ENCODE data around the gene LTBP2.
A peak's percentile ranks its signal among the peaks of the same experiment; 100 is the strongest.

The LTBP2 gene

DNA sequence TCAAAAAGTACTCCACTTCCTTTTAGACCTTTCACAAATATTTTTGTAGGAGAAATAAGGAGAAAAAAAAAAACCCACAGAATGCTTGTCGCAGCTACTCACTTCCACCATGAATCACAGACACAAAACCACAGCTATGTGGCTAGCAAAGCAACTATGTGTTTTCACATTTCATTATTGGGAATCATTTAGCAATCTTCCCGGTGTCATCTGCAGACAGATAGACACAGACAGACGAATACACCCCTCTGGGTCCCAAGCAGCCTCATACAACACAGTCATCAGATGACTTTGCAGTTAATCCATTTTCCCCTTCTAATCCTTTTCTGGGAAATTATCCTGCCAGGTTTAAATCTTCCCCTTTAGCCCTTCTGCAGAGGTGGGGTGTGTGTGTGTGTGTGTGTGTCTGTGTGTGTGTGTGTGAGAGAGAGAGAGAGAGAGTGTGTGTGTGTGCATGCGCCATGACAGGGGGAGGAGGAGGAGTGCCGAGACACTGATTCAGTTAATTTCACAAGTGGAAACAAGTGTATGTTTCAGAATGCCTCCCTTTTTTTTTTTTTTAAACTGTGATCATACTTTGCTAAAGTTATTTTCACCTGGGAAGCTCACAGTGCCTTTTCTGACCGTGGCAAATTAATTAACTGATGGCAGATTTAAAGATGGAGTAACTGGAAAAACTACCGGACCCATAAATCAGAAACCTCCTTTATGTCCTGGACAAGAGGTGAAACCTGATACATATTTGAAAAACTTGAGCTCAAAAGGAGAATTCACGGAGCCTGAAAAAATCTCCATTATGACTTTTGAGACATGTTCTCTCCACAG, 39.9 kb downstream of the LTBP2 start:
- DNase-seq (ENCODE audit: low read depth): peak; percentile 100

DNA sequence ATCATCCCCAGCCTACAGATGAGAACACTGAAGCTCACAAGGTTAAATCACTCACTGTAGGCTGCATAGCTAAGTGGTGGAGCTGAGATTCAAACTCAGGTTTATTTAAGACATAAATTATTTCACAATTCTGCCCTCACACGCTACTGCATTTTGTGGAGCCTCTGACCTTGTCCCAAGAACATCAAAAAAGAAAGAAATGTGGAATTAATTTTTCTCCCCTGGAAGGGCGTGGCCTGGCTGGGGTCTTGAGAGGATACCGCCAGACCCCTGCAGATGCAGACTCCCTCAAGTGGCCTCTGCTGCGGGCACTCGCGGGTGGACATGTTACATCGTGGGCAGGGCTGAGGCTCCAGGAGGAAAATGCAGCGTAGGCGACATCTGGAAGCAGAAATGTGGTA, 40.6 kb downstream of the LTBP2 start:
- DNase-seq (ENCODE audit: low read depth): no peak

DNA sequence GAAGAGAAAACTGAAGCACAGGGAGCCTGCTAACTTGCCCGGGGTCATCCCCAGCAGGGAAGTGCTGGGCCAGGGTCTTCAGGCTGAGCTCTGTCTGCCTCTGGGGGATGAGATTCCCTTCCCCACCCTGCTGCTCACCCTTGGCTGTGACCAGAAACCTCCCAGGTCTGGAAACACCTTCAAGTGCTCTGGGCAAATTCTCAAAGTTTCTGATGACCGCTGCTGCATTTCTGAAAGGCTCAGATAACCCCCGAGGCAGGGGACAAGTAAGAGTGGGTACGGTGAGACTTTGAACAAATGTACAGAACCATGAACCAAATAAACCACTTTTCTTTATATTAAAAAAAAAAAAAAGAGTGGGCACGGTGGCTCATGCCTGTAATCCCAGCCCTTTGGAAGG, 41.3 kb downstream of the LTBP2 start:
- DNase-seq (ENCODE audit: low read depth): no peak

DNA sequence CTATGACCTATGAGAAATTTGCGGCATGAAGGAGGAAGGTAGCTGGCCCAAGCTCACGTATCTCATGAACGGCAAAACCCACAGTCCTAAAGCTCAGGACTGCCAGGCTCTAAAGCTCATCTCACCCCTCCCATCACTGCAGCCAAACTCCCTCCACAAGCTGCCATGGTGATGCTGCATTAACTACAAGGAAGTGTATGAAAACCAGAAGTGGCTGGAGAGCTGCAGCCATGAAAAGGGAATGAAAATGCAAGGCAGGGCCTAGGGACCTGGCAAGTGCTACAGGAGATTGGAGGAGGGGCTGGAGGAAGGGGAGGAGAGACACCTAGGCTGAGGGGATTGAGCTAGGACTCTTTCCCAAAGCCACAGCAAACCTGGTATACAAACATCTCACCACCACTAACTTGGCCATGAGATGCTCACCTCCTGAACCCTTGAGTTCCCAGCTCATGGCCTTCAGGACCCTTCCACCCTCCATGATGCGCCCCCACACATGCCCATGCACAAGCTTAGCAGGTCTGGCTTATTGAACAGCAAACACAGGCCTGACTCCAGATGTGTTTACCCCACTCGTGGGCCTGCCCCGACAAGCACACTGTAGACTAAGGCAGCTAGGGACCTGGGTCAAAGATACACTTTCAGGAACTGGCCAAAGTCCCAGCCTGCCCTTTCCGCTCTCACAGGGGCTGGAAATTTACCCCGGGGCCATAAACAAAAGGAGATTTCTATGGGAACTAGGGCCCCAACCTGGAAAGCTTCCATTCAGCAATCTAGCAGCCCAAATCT, 42.0 kb downstream of the LTBP2 start:
- no peak for DNase-seq (ENCODE audit: low read depth)

DNA sequence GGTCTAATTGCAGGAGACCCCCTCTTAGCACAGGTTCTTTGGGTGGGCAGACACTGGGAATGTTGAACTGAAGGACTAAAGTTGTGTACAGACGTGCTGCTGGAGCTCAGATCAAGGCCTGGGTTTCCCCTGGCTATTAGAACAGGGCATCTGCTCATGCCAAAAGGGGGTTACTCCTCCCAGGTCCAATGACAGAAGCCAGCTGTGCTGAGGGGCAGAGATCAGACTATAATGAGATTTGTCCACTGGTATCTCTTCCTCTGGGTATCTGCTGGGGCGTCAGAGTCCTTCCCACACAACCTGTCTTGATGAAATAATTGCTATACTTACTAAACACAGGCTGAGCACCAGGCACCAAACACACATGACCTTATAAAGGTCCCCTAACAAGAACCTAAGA, 42.6 kb downstream of the LTBP2 start:
- DNase-seq (ENCODE audit: low read depth): no peak

DNA sequence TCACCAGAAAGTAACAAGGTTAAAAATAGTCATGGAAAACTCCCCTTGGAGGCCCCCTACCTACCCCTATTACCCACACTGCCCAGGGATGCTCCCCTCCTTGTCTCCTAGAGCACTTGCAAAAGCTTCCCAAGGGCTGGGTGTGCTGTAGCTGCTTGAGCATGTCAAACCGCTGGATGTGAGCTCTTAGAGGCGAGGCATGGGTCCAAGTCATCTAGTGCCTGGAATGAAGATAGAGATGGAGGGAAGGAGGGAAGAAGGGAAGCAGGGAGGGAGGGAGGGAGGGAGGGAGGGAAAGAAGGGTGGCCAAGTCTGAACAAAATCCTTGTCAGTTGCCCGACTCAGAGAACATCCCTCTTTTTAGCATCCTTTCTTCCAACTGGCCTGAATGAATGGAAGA, 43.1 kb downstream of the LTBP2 start:
- DNase-seq (ENCODE audit: low read depth): no peak

DNA sequence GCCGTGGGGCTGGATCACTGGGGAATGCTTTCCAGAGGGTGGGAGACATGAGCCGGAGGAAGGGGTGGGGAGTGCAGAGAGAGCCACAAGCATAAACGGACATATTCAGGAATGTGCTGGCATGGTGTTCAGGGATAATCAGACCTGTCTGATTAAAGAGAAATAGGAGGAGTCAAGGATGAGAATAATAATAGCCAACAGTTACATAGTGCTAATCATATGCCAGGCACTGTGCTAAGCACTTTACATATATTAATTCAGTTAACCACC, 43.7 kb downstream of the LTBP2 start:
- no peak for DNase-seq (ENCODE audit: low read depth)

DNA sequence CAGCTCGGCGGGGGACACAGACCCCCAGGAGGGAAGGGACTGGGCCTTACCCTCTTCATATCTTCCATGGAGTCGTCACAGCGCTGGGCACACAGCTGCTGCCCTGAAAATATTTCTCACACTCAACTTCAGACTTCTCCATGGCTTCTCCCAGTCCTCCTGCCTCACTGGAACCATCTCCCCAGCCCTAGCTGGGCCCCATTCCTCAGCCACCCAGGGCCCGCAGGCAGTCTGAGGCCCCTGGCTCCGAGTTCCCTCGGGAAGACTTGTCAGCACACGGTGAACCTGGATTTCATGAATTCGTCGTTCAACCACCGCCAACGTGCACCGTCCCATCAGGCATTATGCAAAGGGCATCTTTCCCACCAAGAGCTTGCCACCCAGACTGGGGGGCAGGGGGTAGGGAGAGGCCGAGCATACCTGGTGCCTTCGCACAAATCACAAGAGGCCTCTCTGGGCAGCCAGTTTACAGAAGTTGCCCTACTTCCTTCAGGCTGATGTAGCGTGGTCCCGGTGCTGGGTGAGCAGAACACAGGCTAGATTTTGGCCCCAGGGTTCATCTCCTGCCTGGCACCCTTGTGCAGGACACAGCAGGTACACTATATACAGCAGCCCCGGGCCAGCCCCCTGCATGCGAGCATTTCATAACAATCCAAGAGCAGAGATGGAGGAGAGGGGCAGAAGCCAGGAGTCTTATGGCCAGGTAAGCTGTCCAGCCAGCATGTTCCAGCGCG, 44.2 kb downstream of the LTBP2 start:
- DNase-seq (ENCODE audit: low read depth): no peak

DNA sequence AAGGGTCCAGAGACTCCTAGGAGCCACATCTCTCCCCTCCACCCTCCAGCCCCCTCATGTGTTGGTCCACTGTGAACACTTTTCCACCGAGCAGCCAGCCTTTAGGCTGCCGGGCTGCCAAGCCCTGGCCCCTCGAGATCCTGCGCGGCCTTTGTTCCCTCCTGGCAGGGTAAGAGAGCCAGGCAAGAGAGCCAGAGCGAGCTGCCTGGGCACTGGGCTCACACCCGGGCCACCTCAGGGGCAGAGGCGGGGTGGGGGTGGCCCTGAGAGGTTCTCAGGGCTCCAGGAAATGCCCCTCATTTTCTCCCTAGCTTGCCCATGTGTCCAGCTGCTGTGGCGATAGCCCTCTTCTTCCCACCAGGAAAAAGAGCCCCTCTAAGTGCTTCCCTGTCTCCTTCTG, 44.8 kb downstream of the LTBP2 start:
- DNase-seq (ENCODE audit: low read depth): no peak

DNA sequence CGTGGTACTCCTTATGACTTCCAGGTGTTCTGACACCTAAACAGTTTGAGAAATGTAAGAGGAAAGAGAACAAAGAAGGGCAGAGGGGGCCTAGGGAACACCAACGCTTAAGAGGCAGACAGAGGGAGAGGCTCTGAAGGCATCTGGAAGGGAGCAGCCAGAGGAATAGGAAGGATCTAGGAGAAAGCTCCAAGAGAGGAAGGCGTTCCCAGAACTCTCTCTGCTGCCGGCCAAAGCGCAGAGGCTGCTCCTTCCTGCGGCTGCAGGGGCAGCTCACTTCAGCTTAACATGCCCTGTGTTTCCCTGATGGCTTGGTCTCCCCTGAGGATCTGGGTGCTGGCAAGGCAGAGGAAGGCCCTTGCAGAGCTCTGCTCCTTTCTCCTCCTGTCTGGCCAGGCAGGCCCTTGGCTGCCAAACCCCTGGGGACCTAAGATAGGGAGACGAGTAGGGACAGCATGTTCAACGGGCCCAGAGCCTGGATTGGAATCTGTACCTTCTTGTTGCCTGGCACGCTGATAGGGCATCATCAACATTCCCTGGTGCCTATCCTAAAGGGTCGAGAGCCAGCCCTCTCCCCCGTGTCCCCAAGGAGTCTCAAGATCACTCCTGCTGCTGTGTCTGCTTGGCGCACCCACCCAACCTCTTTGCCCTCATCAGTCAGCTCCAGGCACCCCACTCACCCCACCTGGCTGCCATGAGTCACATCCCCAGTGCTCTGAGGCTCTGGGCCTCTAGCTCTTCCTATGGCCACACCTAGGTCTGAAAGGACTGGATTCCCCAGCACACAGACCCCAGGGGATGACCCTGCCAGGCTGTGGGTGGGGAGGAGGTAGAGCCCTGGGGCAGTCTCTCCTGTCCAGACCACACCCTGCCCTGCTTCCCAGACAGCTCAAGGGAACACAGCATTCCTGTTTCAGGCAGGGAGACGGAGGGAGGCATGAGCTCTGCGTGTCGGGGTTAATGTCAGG, 45.6 kb downstream of the LTBP2 start:
- DNase-seq (ENCODE audit: low read depth): no peak

DNA sequence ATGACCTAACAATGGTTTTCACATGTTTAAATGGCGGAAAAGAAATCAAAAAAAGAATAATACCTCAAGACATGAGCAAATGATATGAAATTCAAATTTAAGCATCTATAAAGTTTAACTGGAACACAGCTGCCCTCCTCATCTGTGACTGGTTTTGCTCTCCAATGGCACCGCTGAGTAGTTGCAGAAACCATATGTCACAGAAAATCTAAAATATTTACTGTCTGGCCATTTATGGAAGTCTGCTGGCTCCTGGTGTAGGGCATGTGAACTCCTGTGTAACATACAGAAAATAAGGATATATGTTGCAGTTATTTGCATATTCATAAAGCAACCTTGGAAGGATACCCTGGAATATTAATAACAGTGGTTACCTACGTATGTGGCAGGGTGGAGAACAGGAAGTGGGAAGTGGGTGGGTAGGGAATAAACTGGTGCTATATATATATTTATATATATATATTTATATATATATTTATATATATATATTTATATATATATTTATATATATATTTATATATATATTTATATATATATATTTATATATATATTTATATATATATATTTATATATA, 48.4 kb downstream of the LTBP2 start:
- DNase-seq (ENCODE audit: low read depth): no peak

DNA sequence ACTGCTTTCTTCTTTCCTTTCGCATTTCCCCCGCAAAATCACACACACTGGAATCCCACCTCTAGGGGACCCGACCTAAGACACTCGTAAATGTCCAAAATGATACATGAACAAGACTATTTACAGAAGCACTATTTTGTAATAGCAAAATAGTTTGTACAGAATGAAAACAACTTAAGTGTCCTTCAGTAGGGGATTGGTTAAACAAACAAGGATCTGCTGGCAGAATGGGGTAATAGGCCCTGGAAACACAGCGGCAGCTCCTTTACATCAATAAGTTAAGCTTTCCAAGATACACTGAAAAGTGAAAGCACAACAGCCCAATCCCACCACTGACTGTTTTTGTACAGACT, 48.8 kb downstream of the LTBP2 start:
- DNase-seq (ENCODE audit: low read depth): no peak

DNA sequence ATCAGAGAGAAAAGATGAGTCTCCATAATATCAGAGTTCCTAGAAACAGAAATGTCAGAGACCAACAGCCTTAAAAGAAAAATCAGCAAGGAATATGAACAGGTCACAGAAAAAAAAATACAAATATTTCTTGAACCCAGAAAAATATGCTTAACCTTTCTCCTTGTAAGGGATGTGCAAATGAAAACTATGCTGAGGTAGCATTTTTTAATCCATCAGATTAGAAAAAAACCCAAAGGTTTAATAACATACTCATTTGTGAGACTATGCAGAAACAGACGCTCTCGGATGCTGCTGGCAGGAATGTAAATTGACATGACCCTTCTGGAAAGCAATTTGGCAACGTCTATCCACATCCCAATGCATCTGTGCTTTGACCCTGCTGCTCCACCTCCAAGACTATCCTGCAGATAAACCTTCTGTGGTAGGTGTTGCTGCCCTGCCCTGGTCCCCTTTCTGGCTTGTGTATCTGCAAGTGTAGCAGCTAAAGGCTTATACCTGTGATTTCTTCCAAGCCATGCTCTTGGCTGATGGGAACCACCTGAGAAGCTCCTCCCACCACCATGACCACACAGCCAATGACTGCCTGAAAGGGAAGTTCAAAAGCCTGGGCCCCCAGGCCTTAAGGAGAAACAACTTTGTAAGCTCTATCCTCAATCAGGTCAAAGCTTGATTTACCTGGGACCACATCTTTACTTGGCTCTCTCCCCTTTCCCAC, 49.4 kb downstream of the LTBP2 start:
- DNase-seq (ENCODE audit: low read depth): no peak

DNA sequence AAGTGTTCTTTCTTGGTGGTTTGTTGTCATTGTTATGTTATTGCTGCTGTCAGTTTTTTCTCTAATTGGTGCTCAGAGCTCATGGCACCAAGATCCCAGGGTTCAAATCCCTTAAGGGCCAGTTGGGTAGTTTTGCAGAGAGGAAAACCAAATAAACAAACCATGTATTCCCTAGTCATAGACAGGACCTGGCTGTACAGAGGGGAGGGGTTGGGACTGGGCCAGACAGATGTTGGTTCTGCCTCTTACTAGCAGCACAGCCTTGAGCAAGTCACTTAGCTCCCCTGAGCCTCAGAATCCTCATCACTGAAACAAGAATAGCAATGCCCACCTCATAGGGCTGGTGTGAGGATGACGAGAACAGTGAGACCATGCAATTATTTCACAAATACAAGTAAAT, 53.4 kb downstream of the LTBP2 start:
- no peak for DNase-seq (ENCODE audit: low read depth)

DNA sequence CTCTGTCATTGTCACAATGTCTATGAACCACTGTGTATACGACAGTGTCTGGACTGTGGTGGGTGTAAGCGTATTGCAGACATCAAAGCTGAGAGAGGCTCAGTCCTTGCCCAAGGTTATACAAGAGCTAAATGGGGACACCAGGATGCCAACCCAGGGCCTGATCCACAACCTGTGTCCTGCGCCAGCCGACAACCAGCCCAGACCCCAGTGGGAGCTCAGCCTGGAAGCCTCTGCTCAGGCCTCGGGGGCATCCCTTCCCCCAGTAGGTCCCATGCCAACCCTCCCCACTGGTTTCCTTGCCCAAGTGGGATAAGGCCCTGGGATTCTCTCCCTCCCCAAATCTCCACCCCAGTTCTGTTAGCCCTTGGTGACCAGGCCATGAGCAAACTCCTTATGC, 54.3 kb downstream of the LTBP2 start:
- DNase-seq (ENCODE audit: low read depth): no peak

DNA sequence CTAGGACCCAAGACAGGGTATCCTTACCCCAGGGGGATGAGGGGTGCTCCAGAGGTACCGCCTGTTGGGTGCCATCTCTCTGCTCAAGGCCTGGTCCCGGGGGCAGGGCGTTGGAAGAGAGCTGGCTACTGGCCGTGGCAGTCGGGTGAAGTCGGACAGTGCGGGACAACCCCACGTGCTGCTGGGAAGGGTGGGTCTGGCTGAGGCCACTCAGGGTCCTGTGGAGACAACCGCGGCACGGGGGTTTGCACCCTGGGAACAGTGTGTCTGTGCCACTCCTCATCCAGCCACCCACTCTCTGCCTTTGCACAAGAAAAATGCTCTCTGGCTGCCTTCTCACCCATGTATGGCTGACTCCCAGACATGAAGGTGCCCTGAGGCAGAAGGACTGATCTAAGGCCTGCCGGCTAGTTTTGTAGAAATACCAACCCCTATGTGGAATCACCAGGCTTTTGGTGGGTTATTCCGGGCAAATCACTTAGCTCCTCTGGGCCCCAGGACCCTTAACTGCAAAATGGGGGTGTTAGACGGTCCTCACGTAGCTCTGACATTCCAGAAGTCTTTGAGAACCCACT, 56.5 kb downstream of the LTBP2 start:
- no peak for DNase-seq (ENCODE audit: low read depth)

DNA sequence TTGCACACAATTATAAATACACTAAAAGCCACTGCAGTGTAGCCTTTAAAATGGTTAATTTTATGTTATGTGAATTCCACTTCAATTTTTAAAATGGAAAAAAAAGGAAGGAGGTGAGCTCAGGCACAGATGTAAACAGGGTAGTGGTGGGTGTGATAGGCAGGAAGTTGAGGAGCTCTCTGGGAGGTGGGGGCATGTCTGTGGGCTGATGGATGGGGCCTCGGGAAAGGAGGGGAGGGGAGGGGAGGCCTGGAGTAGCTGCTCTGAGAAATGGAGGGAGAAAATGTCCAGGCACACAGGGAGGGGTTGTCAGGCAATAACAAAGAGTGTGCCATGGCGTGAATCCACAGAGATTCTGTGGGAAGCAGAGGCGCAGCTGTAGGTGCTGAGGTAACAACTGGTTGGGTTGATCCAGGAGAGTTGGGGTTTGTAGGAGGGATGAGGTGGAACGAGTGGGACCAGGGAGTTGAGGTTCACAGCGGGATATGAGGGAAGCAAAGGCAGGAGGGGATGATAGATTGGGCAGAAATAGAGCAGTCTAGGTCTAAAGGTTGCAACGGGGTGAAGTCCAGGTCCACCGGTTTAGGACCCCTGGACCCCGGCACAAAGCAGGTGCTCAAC, 57.2 kb downstream of the LTBP2 start:
- no peak for DNase-seq (ENCODE audit: low read depth)

DNA sequence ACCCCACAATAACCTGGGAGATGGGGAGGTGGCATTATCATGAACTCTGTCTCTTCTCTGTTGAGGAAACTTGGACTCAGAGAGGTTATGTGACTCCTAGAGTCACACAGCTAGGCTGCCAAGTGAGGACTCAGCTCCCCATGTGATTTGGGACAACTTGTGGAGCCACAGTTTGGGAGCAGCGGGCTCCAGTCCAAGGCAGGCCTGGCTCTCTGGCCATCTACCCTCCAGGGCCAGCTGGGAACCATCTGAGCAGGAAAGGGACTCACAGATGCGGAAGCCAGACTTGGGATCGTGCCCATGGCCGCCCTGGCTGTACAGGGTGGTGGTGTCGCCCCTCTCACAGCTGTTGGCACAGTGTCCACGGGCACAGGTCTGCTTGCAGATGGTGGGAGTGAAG, 59.4 kb downstream of the LTBP2 start:
- DNase-seq (ENCODE audit: low read depth): peak; percentile 60

DNA sequence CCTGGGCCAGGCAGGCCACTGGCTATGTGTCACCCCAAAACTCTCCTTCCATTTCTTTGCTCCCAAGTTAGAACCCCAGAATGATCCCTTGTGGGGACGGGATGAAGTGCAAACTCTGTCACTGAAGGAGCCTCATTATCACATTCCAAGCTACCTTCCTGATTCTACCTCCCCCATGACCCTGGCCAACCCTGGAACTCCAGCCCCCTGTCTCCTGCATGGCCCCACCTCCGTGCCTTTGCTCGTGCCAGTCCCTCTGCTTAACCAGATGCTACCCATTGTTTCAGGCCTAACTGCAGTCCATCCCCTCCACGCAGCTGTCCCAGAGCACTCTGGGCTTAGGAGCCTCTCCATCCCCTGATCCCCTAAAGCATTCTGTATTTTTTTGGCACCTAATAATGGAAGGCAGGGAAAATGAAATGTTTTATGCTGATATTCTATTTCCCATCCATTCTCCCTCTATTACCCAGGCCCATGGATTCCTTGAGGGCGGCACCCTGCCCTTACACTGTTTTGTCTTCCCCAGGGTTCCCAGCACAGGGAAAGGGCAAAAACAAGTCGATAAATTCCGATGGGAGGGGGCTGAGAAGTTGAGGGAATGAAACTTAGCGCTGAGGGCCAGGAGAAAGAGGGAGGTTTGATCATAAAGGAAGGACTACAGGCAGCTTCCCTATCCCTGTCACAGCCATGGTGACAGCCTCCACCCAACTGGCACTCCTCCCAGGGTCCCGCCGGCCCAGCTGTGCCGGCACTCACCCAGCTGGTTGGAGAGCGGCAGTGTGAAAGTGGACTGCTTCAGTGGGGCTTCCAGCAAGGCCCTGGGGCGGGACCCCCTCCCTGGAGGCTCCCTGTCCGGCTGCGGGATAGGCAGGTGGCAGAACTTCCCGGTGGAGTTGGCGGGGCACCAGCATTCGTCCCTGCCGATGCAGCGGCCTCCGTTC, 60.3 kb downstream of the LTBP2 start:
- DNase-seq (ENCODE audit: low read depth): no peak

Measured in GM04503 (cell line).